ENCODE results near the gene RNU1-1. TPM values are rescaled to one million over a fixed set of nuclear protein-coding genes. Genes with fewer than 3 reads are reported as not detected.
"Not testable (repeated sequence)": the region's sequence is repeated elsewhere in the genome, so short reads cannot be mapped to it uniquely, and the experiment has no call there.

The RNU1-1 gene
- total RNA-seq, 1 donor from 2014 or later: 2,369 TPM

- H3K9me3 Mint-ChIP-seq; H3K27me3 Mint-ChIP-seq (ENCODE audit: low read depth); H3K4me1 Mint-ChIP-seq (ENCODE audit: low read depth); intact Hi-C loops (cut with micrococcal nuclease); H3K4me3 Mint-ChIP-seq (ENCODE audit: low read depth); DNase-seq (ENCODE audit: low spot score); H3K27ac Mint-ChIP-seq: not testable (repeated sequence)
- H3K36me3 Mint-ChIP-seq (ENCODE audit: low read depth): peaks cover 17% of the 10 kb centered on the region
Measured at GRCh38 chr1:16483146-16483545, 30.9 kb downstream of the RNU1-1 start.

- Mint-ChIP-seq H3K4me1 (ENCODE audit: low read depth) (no peaks in the 10 kb centered on the region), H3K9me3 (no peaks in the 10 kb centered on the region), H3K36me3 (ENCODE audit: low read depth) (peaks cover 26% of the 10 kb centered on the region), H3K27ac (no peak overlapping the region), H3K27me3 (ENCODE audit: low read depth) (no peaks in the 10 kb centered on the region), H3K4me3 (ENCODE audit: low read depth) (no peak overlapping the region)
- intact Hi-C loops (cut with micrococcal nuclease): no loop called here
- no peak for DNase-seq (ENCODE audit: low spot score)
Measured at GRCh38 chr1:16478091-16478490, 36.0 kb downstream of the RNU1-1 start.

GRCh38 chr1:16475771-16476770, 38.0 kb downstream of the RNU1-1 start:
- H3K36me3 Mint-ChIP-seq (ENCODE audit: low read depth): peaks cover 34% of the 10 kb centered on the region
- H3K4me1 Mint-ChIP-seq (ENCODE audit: low read depth); H3K27ac Mint-ChIP-seq; intact Hi-C loops (cut with micrococcal nuclease); H3K27me3 Mint-ChIP-seq (ENCODE audit: low read depth); DNase-seq (ENCODE audit: low spot score); H3K9me3 Mint-ChIP-seq; H3K4me3 Mint-ChIP-seq (ENCODE audit: low read depth): not testable (repeated sequence)

- H3K27ac Mint-ChIP-seq; intact Hi-C loops (cut with micrococcal nuclease); H3K9me3 Mint-ChIP-seq; DNase-seq (ENCODE audit: low spot score); H3K4me1 Mint-ChIP-seq (ENCODE audit: low read depth); H3K4me3 Mint-ChIP-seq (ENCODE audit: low read depth); H3K27me3 Mint-ChIP-seq (ENCODE audit: low read depth): not testable (repeated sequence)
- H3K36me3 Mint-ChIP-seq (ENCODE audit: low read depth): peaks cover 31% of the 10 kb centered on the region
Measured at GRCh38 chr1:16474891-16475290, 39.2 kb downstream of the RNU1-1 start.

- Mint-ChIP-seq H3K27ac (no peak overlapping the region), H3K27me3 (ENCODE audit: low read depth) (no peaks in the 10 kb centered on the region), H3K36me3 (ENCODE audit: low read depth) (peaks cover 31% of the 10 kb centered on the region), H3K9me3 (no peaks in the 10 kb centered on the region), H3K4me1 (ENCODE audit: low read depth) (no peaks in the 10 kb centered on the region), H3K4me3 (ENCODE audit: low read depth) (no peak overlapping the region)
- no peak for DNase-seq (ENCODE audit: low spot score)
- intact Hi-C loops (cut with micrococcal nuclease): no loop called here
Measured at GRCh38 chr1:16474166-16474800, 39.8 kb downstream of the RNU1-1 start.

GRCh38 chr1:16468558-16468957, 45.5 kb downstream of the RNU1-1 start:
- intact Hi-C loops (cut with micrococcal nuclease): no loop called here
- no peak for DNase-seq (ENCODE audit: low spot score)
- H3K27ac Mint-ChIP-seq: no peak overlapping the region
- H3K27me3 Mint-ChIP-seq (ENCODE audit: low read depth): no peaks in the 10 kb centered on the region
- no peak overlapping the region for H3K4me3 Mint-ChIP-seq (ENCODE audit: low read depth)
- H3K9me3 Mint-ChIP-seq: no peaks in the 10 kb centered on the region
- peaks cover 44% of the 10 kb centered on the region for H3K36me3 Mint-ChIP-seq (ENCODE audit: low read depth)
- H3K4me1 Mint-ChIP-seq (ENCODE audit: low read depth): no peaks in the 10 kb centered on the region

GRCh38 chr1:16464917-16465625, 49.0 kb downstream of the RNU1-1 start:
- DNase-seq (ENCODE audit: low spot score): no peak
- Mint-ChIP-seq H3K36me3 (ENCODE audit: low read depth) (peaks cover 54% of the 10 kb centered on the region), H3K27me3 (ENCODE audit: low read depth) (no peaks in the 10 kb centered on the region), H3K9me3 (no peaks in the 10 kb centered on the region), H3K27ac (no peak overlapping the region), H3K4me3 (ENCODE audit: low read depth) (no peak overlapping the region), H3K4me1 (ENCODE audit: low read depth) (no peaks in the 10 kb centered on the region)
- intact Hi-C loops (cut with micrococcal nuclease): no loop called here

Other genes with a start within 250 kb of the RNU1-1 start
- gene FBXO42, start 161.8 kb downstream of the RNU1-1 start, total RNA-seq: 17.9 and 18.5 TPM in 2 replicates
- 198 TPM in 2 replicates for gene SZRD1, start 147.0 kb downstream of the RNU1-1 start, total RNA-seq
- gene SPATA21, start 76.9 kb downstream of the RNU1-1 start, total RNA-seq: not detected in 2 replicates
- gene NECAP2, start 73.6 kb downstream of the RNU1-1 start, total RNA-seq: 75.2 and 79.4 TPM in 2 replicates
- gene NBPF1, start 99.3 kb upstream of the RNU1-1 start, total RNA-seq: 5.2 and 6.1 TPM in 2 replicates
- gene RNU1-3, start 152.7 kb upstream of the RNU1-1 start, total RNA-seq: 2,033 and 2,369 TPM in 2 replicates
- gene RNU1-4, start 226.2 kb upstream of the RNU1-1 start, total RNA-seq: 2,033 and 2,369 TPM in 2 replicates